Hematopoietic multipotent progenitor cell treated with erythropoietin and hydrocortisone succinate and interleukin-3 and kit ligand, for 4 days (in vitro differentiated cells): ENCODE data around the gene SGSM1.
"Not testable (repeated sequence)": the region's sequence is repeated elsewhere in the genome, so short reads cannot be mapped to it uniquely, and the experiment has no call there.

Source experiments
- DNase-seq: peaks from one replicate; pipeline ENCODE4 v3.0.0-alpha.2; 2015

Gene SGSM1

DNA sequence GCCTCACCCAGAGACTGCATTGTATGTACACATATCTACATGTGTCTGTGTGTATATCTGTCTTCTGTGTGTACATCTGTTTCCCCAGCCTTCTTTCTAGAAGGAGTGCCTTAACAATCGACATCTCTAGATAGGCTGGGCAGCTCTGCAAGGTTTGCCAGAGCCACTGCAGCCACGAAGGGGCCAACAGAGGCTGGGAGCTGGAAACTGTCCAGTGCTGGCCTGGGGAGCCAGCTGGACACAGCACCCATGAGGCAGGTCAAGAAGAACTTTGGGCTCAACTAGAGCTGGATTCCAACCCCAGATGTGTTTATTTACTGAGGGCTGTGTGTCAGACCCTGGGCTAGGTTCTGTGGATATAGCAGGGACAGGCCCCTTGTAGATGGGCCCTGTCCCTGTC is 3.3 kb downstream of the SGSM1 start:
- no peak for DNase-seq

DNA sequence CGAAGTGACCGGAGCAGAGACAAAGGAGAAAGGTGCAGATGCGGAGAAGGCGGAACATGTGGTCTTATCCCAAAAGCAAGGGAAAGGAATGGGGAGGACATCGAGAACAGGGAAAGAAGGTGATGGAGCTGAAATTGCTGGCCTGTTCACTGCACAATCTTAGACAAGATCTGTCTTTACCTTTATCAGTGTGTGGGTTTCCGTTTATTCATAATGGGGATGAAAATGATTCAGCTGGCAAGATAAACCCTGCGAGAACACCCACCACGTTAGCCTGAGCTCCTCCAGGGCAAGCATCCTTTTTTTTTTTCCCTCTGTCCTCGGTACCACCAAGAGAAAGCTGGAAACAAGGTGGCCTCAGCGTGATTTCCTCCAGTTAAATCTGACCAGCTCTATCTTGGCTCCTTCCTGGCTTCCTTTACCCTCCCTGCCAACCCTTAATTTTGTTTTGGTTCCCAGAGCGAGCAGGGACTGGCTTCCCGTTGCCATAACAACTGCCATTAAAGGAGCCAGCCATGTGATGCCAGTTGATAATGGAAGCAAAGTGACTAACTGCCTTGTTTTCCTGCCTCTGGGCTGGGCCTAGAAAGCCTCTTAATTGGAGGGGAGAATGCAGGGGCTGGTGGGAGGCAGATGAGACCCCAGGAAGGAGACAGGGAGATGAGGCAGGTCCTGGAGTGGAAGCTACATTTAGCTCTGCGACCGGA is 4.2 kb downstream of the SGSM1 start:
- DNase-seq: no peak

DNA sequence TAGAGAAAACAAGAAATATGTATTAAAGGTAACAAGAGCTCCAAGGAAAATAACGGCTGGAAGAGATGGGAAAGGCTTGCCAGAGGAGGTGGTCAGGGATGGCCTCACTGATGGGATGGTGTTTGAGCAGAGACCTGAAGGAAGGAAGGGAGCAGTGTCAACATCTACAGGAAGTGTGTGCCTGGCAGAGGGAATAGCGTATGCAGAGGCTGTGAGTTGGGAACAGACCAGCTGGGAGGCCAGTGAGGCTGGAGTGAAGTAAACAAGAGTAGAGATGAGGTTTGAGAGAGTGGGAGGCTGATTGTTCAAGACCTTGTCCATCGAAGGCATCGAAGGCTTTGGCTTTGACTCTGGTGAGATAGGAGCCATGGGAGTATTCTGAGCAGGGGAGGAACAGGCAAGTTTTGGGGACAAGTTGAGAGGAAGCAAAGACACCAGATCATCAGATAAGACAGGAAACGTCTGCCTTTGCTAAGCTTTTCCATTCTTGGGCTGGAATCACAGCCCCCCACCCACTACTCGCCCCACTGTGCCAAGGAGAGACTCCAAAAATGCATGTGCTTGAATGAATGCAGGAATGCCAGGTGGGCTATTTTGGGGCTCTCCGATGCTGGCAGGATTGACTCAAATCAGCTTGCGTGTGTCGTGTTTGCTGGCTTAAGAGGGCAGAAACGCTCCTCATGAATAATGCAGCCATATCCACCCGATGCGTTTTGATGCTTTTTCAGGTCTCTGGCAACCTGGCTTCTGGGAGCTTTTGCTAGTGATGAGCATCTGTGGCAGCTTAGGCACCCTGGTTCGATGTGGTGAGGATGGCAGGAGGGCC is 7.2 kb downstream of the SGSM1 start:
- DNase-seq: peak; percentile 40

DNA sequence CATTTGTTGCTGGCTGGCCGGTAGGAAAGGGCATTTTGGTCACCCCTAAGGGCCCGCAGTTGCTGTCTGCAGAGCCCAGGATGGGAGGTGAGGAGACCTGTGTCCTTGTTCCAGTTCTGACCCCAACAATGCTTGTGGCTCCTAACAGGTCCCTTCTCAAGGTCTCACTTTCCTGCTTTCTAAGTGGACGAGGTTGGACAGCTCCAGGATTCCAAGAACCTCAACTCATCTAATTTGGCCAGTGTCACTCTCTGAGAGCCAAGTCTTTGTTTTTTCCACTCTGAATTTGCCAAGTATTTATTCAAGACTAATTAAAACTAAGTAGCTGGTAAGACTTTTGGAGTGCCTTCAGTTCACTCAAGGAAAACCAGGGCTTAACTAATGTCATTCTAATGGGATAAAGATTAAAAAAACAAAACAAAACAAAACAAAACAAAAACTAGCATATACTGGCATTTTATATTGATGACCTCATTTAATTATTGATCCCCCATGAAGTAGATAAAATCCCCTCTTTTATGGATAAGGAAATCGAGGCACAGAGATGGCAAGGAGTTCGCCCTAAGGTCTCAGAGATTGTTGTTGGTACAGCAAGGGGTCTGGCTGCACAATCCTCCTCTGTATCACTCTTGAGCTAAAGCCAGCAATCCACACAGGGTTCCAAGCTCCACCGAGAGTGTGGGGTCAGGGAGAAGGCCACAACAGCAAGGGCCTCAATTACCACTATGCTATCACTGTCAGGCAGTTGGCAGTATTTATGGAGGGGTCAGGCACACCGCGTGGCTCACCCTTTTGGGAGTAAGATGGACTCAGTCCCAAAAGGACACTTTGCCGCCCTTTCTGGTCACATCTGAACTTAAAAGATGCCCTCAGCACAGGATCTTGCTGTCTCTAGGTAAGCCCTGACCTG is 8.1 kb downstream of the SGSM1 start:
- DNase-seq: no peak

DNA sequence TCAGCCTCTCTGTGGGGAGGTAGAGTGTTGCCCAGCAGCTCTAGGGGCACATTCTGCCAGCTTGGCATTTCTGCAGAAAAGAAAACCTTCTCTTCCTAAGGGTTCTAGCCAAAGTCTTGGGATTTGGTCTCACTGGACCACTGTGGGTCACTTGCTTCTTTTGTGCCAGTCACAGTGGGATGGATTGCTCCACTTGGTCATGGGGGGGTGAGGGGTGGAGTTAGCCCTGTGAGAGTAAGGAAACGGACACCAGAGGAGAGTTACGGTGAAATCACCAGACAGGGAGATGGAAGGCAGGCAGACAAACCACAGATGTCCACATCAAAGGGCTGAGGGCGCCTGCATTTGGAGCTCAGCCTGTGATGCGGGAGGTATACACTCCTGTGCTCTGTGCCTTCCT is 10.8 kb downstream of the SGSM1 start:
- DNase-seq: no peak

DNA sequence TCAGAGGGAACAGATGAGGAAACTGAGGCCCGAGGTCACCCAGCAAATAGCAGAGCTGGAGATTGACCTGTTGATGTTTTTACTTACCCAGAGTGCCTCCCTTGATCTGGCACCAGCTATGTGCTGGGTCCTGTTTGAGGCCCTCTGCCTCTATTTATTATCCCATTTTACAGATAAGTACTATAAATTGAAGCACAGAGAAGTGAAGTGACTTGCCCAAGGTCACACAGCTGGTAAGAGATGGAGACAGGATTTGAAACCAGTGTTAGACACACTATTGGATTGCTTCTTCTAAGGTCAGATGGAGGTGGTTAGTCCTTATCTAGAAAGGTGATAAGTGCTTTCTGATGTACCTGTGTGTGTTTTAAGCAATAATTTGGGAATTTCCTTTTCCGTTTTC is 13.5 kb downstream of the SGSM1 start:
- no peak for DNase-seq

DNA sequence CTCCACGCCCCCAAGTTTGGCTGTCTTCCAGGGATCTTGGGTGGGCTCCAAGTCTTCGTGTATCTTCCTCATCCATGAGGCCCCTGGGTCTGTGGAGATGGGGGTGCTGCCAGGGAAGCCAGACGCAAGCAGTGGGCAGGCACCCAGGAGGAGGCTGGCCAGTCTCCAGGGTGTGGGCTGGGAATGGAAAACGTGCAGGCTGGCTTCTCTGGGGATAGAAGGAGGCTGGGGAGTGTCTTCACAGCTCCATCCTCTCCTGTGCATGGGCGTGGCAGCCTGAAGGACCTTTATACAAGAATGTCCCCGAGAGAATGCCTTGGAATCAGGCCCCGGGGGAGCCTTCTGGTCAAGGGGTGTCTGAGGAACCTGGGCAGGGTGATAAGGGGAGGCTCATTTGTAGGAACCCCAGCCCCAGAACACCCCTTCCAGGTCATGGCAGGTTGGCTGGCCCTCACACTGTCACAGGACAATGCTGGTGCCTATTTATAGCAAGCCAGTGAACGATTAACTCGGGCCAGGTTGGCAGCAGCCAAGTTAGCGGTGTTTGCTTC is 14.0 kb downstream of the SGSM1 start:
- DNase-seq: no peak

DNA sequence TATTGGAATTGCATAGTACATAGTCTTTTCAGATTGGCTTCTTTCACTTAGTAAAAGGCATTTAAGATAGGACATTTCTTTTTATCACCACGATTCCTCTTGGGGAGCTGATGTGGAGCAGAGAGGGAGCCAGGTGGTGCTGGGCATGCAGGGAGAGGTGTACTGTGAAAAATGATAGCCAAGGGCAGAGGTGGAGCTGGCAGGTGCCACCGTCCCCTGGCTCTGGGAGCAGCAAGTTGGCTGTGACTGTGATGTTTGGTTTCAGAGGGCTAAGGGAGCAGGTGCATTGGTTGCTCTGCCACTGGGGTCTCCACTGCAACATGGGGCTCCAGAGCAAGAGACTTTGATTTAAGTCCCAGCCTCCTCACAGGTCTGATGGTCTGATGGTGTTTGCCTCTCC is 16.5 kb downstream of the SGSM1 start:
- DNase-seq: no peak

DNA sequence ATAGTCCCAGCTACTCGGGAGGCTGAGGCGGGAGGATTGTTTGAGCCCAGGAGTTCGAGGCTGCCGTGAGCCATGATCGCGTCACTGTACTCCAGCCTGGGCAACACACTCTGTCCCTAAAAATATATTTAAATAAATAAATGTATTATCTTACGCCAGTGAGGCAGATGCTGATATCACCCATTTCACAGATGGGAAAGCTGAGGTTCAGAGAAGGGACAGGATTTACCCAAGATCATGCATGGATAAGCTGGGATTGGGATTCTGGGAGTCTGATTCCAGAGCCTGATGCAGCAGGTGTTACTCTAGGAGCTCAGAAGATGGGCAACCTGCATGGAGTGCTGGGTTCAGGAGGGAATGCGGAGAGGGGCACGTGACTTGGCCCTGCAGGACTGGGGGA is 17.8 kb downstream of the SGSM1 start:
- DNase-seq: no peak

DNA sequence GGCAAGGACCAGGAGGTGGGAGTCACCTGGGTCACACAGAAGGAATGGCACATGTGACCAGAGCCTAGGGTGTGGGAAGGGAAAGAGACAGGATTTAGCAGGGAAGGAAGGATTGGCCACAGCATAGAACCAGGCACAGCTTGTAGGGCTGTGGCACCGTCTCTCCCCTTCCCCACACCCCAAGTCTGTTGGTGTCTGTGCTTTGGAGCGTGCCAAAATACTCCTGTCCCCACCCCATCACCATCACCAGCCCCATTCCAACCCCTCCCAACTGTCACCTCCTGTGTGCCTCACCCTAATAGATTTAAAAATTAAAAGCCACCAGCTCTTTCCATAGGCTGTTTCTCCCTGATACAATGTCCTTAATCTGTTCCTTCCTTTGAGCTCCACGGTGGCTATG is 18.2 kb downstream of the SGSM1 start:
- DNase-seq: no peak

DNA sequence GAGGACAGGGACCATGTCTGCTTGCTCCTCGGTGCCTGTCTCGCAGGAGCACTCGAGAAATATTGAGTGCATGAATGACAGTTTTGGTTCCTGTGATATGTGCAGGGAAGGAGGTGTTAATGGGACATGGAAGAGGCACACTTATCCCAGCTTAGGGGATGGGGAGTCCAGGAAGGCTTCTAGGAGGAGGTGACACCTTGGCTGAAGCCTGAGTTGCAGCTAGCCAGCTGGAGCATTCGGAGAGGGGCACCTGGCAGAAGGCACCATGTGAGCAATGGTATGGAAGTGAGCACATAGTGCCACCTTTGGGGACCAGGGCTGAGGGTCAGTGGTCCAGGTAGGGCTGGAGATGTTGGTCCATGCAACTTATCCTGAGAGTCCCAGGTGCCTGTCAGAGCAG is 18.9 kb downstream of the SGSM1 start:
- DNase-seq: no peak

DNA sequence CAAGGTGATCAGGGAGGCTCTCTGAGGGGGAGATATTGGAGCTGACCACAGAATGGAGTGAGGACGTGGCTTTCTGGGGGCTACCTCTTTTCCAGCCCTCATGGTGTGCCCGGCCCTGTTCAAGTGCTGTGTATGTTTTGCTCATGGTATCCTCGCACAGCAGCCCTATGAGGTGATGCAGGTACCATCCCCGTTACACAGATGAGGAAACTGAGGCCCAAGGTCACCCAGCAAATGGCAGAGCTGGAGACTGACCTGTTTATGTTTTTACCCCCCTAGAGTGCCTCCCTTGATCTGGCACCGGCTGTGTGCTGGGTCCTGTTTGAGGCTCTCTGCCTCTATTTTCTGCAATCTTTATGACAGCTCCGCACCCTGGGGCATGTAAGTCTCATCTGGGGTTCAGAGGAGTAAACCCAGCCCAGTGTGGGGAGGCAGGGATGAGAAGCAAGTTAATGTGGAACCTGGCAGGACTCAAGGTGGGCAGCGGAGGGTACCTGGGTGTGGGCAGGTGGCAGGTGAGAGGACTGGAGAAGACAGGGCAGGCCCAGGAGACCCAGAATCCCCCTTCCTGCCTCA is 20.8 kb downstream of the SGSM1 start:
- no peak for DNase-seq

DNA sequence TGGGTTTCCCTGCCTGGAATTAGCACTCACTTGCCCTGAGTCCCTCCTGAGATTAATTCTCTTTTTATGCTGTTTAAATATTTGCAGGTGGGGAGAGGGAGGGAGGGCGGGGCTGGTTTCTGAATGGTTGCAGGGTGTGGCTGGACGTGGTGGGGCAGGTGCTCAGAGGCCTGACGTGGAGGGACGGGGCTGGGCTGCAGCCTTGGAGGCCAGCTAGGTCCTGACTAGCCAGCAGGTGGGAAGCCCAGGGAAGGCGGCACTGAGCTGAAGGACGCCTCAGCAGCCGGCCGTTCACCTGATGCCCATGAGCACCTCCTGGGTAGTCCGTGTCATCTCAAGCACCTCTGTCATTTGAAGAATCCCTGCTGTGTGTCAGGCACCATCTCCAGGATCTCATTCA is 21.3 kb downstream of the SGSM1 start:
- DNase-seq: no peak

DNA sequence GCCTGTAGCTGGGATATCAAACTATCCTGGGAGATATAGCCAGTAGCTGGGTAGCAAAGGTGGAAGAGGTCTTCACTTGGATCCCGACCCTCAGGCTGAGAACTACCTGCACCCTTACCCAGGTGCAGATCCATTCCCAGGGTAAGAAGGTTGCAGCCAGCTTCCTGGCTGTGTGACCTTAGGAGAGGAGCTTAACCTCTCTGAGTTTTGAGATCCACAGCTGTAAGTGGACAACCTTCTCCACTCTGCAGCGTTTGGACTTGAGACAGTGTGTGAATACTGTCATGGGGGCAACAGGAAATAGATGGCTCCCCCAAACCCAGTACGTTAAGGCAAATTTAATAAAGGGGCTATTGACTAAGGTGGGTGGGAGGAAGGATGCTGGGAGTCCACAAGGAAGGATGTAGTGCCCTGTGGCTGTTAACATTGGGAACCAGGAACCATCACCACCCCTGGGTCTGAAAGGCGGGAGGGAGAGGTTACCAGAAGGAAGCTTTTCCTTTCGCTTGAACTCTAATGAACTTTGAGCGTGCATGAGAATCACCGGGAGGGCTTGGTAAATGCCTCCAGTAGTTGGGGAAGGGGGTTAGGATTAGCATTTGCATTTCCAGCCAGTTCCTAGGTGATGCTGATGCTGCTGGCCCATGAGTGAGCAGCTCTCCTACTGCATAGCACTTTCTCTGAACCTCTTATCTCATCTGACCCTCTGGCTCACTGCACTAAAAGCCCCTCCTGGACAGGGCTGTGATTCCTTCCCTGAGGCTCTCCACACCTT is 24.4 kb downstream of the SGSM1 start:
- DNase-seq: no peak

DNA sequence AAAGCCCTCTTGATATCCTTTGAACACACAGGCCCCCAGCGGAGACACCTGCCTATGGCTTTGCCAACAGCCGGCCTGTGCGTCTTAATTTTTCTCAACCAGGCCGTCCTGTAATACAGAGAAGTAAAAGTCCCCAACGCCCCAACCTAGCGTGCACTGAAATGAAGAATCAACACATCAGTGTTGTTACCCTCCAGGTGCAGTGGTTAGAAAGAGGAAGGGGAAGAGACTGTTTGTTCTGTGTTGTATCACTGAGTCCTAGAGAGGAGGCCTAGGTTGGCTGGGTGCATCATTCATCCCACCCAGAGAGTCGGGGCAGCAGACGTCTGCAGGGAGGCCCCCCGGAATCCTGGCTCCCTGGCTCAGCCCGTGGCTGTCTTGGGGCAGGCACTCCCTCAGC is 25.7 kb downstream of the SGSM1 start:
- no peak for DNase-seq

DNA sequence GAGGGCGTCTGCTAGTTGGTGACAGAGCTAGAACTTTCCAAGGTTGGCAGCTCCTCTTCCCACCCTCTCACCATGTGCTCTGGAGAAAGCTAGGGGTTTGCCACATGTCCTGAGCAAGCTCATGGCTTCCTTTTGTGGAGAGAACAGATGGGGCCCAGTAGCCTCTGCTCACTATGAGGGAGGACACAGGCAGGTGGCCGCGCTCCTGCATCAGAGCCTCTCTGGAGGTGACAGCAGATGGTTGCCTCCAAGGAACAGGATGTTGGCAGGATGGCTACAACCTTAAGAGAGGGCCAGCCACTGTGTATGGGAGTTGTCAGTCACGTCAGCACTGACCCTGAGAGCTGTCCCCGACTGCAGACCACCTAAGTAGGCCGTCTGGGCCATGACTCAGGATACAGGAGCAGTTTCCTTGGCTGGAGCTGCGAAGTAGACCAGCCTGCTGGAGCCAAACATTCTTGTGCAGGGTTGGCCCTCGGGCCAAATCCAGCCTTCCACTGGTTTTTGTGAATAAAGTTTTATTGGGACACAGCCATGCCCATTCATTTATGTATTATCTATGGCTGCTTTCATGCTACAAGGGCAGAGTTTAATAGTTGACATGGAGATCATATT is 28.0 kb downstream of the SGSM1 start:
- DNase-seq: no peak

DNA sequence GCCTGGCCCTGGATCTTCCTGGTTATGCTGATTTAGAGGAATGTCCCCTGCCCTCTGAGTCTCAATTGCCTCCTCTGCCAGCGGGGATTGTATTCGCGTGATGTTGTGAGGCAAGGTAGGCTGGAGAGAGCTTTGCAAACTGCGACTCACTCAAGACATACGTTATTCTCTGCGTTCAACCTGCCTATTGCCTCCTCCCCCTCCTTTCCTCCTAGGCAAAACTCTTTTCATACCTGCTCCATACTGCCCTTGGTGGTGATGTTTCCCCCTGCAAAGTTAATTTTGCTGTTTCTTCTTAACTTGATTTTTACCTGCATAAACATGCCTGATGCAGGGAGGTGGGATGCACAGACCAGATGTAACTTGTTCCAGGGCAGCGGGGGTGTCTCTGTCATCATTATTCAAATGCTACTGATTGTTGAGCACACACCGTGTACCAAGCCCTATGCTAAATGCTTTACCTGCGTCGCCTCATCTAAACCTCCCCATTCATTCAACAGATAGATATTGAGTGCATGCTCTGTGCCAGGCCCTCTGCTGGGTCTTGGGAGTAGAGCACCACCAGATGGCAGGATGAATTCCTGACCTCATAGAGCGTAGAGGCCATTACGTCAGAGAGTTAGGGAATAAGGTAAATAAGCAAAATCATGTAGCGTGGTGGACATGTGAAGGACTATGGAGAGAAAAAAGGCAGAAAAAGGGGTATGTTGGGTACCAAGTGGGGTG is 29.0 kb downstream of the SGSM1 start:
- peak; percentile 59 for DNase-seq

DNA sequence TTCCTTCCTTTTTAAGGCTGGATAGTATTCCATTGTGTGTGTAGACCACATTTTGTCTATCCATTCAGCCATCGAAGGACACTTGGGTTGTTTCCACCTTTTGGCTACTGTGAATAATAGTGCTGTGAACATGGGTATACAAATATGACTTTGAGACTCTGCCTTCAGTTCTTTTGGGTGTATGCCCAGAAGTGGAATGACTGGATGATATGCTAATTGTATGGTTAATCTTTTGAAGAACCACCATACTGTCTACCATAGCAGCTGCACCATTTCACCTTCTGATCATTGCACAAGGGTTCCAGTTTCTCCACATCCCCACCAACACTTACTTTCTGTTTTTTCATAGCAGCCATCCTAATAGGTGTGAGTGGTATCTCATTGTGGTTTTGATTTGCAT is 30.3 kb downstream of the SGSM1 start:
- DNase-seq: no peak

DNA sequence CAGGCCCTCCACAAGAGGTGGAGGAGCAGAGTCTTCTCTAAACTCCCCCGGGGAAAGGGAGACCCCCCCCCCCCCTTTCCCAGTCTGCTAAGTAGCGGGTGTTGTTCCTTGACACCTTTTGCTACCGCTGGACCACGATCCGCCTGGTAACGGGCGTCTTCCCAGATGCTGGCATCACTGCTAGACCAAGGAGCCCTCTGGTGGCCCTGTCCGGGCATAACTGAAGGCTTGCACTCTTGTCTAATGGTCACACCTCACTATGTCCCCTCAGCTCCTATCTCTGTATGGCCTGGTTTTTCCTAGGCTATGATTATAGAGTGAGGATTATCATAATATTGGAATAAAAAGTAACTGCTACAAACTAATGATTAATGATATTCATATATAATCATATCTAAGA is 31.5 kb downstream of the SGSM1 start:
- DNase-seq: not testable (repeated sequence)

DNA sequence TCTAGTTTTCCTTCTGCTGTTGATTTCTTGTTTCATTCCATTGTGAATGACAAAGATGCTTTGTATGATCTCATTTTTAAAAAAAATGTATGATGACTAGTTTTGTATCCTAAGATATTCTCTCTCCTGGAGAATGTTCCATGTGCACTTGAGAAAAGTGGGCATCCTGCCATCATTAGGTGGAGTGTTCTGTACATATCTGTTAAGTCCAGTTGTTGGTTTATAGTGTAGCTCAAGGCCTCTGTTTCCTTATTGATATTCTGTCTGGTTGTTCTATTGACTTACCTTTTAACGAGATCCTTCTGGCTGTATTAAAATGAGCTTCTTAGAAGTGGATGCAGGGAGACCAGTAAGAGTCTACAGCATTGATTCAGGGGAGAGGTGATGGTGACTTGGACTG is 35.2 kb downstream of the SGSM1 start:
- no peak for DNase-seq

DNA sequence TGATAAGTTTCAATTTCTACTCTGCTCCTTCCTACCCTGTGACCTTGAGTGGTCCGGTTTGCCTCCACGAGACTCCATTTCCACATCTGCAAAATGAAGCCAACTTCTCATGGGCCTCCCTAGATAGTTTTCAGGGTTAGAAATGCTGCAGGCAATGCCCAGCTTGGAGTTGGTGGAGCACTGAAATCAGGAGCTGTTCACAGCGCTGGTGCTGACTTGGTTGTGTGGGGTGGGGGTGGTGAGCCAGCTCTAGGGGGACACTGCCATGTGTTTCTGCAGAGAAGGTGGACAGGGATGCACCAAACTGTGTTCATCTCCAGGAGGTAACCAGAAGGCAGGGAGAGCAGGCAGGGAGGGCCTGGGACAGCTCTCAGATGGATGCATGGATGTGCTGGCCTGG is 37.0 kb downstream of the SGSM1 start:
- peak; percentile 28 for DNase-seq
